ENCODE data around the gene CCDC33. TPM values are rescaled to one million over a fixed set of nuclear protein-coding genes. Genes with fewer than 3 reads are reported as not detected.

Gene CCDC33
- total RNA-seq, 1 experiment from 2014 or later = 10.6 TPM

DNA sequence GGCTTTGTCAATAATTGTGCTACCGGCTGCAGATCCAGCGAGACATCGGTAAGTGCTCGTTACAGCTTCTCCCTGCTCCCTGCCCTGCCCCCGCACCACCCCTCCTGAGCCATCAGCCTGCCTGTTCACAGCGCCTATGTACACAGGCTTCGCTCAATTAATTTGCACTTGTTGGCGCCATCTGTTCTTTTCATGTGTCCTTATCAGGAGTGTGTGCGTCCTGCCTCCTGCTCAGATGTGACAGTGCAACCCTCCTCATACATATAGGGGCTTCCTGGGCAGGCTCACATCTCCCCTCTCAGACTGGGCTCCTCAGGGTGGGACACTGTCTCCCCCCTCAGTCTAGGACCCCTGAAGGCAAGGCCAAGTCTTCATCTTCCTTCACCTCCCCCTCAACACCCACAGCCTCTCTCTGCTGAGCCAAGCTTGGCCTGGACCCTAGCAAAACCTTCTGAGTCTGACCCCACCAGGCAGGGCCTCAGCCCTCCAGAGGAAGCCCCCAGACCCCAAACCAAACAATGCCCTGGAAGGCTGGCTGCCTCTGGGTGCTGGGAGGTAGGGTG lies 76.4 kb downstream of the CCDC33 start:
- no peaks in the 10 kb centered on the region for H3K36me3 Mint-ChIP-seq
- DNase-seq (ENCODE audit: low spot score) = no peak

More for the DNA sequence above, 76.4 kb downstream of the CCDC33 start:
- no peak for ATAC-seq
- Mint-ChIP-seq H3K4me3 (no peak overlapping the region), H3K27ac (no peak overlapping the region), H3K9me3 (no peaks in the 10 kb centered on the region), H3K27me3 (ENCODE audit: low read depth) (peaks cover 8% of the 10 kb centered on the region), H3K4me1 (peaks cover 58% of the 10 kb centered on the region)
- CTCF ChIA-PET = interaction anchor here (0.9 to 6.2 kb wide), 32 partner anchors 9 to 340 kb away, joined by 3 to 347 read pairs (median 5); partner anchors contain the start of genes ISLR, ISLR2 and STRA6
- POLR2A ChIA-PET = no interaction called here
- TF ChIP-seq NFYB (CRISPR knock-in tag; conservative IDR thresholded peaks at IDR 0.05; ENCODE audit: low read depth) (no peak), CBFB (CRISPR knock-in tag; IDR thresholded peaks at IDR 0.05; ENCODE audit: low read depth) (no peak), KAT7 (CRISPR knock-in tag; IDR thresholded peaks at IDR 0.05; ENCODE audit: borderline replicate concordance) (no peak), NR3C1 (CRISPR knock-in tag; conservative IDR thresholded peaks at IDR 0.05; ENCODE audit: low read depth) (no peak), ZNF671 (CRISPR knock-in tag; IDR thresholded peaks at IDR 0.05) (no peak), PRDM15 (CRISPR knock-in tag; IDR thresholded peaks at IDR 0.05) (no peak), ATF1 (CRISPR knock-in tag; IDR thresholded peaks at IDR 0.05) (no peak), ZNF219 (CRISPR knock-in tag; IDR thresholded peaks at IDR 0.05; ENCODE audit: borderline replicate concordance) (no peak), ARID4B (CRISPR knock-in tag; IDR thresholded peaks at IDR 0.05; ENCODE audit: borderline replicate concordance) (no peak), CREB1 (CRISPR knock-in tag; IDR thresholded peaks at IDR 0.05) (no peak), MLX (CRISPR knock-in tag; IDR thresholded peaks at IDR 0.05) (no peak), MXD4 (CRISPR knock-in tag; IDR thresholded peaks at IDR 0.05; ENCODE audit: borderline replicate concordance) (no peak), JAZF1 (CRISPR knock-in tag; IDR thresholded peaks at IDR 0.05) (no peak), ZNF232 (CRISPR knock-in tag; IDR thresholded peaks at IDR 0.05) (no peak)

Data from WTC11 (cell line).